ENCODE data around the gene SPIRE2.
"Not testable (repeated sequence)": the region's sequence is repeated elsewhere in the genome, so short reads cannot be mapped to it uniquely, and the experiment has no call there.

Gene SPIRE2

DNA sequence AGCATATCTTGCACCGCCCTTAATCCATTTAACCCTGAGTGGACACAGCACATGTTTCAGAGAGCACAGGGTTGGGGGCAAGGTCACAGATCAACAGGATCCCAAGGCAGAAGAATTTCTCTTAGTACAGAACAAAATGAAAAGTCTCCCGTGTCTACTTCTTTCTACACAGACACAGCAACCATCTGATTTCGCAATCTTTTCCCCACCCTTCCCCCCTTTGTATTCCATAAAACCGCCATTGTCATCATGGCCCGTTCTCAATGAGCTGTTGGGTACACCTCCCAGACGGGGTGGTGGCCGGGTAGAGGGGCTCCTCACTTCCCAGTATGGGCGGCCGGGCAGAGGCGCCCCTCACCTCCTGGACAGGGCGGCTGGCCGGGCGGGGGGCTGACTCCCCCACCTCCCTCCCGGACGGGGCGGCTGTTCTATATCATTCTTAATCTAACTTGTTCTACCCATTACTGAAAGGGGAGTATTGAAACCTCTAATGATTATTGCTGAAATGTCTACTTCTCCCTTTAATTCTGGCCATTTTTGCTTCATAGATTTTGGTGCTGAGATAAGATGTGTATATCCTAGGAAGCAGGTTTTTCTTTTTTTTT is 21.6 kb upstream of the SPIRE2 start:
- DNase-seq (ENCODE audit: low read depth in 4 of 4, low spot score in 1 of 4): not testable (repeated sequence)

DNA sequence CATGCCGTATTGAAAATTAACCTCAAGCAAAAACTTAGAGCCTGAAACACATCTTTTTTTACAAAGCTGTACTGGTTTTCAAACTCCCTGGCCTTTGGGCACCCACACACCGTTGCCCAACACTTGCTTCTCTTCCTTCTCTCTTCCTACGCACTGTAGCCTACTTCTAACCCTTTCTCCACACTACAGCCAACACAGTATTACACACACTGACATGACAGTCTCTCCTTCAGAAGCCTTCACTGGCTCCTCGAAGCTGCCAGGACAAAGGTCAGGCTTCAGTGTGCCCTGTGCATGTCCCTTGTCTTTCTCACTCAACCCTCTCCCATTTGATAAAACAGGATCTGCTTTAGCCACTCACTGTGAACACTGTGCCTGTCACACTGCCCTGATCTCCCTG is 19.8 kb upstream of the SPIRE2 start:
- no peak for DNase-seq (ENCODE audit: low read depth in 4 of 4, low spot score in 1 of 4)

DNA sequence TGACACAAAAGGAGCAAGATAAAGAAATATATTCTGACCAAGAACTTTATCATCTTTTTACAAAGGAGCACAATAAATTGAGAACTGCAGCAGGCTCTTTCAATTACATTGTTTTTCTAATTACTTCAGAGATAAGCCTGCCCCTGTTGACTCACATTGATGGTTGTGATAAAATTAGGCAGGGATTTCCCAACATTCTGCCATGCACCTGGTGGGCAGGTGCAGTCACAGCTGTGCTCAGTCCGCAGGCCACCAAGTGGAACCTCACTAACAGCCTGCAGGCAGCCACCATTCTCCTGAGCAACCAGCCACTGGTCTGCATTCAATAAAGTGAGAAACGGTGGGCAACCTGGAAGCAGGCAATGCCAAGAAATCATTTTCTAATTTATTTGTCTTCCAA is 17.0 kb upstream of the SPIRE2 start:
- DNase-seq (ENCODE audit: low read depth in 4 of 4, low spot score in 1 of 4): no peak

DNA sequence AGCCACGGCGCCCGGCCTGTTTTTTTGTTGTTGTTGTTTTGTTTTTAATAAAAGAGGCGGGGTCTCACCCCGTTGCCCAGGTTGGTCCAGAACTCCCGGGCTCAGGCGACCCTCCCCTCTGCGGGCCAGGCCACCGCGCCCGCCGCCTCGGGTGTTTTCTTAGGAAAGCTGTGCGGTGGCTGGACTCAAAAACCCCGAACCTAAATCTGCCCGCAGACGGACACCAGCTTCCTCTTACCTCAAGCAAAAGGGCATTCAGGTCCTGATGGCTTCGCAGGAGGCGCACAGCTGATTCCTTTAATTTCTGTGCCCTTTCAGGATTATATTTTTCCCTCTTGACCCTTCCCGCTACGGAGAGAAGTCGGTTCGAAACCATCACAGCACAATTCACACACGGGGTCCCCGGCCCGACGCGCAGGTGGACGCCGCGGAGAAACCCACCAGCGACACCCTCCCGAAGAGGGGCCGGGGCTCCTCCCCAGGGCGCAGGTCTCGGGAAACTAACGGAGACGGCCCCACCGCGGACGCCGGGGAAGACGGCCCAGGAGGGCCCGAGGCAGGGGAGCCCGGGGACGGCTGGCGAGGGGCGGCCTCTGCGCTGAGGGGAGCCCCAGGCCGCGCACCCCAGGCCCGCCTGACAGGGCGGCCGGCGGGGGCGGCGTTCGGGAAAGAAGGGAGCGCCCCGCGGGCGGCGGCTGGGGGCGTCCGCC is 12.5 kb upstream of the SPIRE2 start:
- peak in 1 of 4 experiments; percentile 4 for DNase-seq (ENCODE audit: low read depth in 4 of 4, low spot score in 1 of 4)

DNA sequence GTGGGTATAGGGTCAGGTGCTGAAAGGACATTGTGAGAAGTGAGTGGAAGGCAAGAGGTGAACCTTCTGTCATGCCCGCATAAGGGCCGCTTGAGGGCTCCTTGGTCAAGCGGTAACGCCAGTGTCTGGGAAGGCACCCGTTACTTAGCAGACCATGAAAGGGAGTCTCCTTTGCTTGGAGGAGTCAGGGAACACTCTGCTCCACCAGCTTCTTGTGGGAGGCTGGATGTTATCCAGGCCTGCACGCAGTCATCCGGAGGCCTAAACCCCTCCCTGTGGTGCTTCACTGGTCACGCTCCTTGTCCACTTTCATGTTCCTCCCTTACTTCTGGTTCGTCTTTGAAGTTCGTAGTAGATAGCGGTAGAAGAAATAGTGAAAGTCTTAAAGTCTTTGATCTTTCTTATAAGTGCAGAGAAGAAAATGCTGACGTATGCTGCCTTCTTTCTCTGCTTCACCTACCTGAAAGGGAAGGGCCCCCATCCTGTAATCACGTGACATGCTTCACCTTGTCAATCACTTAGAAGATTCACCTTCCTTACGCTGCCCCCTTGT is 9.3 kb upstream of the SPIRE2 start:
- DNase-seq (ENCODE audit: low read depth in 4 of 4, low spot score in 1 of 4): not testable (repeated sequence)

DNA sequence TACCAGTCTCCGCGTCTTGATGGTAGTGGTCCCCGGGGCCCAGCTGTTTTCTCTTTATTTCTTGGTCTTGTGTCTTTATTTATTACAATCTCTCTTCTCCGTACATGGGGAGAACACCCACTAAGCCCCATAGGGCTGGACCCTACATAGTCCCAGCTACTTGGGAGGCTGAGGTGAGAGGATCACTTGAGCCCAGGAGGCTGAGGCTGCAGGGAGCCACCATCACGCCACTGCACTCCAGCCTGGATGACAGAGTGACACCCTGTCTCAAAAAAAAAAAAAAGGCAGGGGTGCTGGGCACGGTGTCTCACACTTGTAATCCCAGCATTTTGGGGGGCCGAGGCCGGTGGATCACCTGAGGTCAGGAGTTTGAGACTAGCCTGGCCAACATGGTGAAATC is 8.8 kb upstream of the SPIRE2 start:
- DNase-seq (ENCODE audit: low read depth in 4 of 4, low spot score in 1 of 4): not testable (repeated sequence)

DNA sequence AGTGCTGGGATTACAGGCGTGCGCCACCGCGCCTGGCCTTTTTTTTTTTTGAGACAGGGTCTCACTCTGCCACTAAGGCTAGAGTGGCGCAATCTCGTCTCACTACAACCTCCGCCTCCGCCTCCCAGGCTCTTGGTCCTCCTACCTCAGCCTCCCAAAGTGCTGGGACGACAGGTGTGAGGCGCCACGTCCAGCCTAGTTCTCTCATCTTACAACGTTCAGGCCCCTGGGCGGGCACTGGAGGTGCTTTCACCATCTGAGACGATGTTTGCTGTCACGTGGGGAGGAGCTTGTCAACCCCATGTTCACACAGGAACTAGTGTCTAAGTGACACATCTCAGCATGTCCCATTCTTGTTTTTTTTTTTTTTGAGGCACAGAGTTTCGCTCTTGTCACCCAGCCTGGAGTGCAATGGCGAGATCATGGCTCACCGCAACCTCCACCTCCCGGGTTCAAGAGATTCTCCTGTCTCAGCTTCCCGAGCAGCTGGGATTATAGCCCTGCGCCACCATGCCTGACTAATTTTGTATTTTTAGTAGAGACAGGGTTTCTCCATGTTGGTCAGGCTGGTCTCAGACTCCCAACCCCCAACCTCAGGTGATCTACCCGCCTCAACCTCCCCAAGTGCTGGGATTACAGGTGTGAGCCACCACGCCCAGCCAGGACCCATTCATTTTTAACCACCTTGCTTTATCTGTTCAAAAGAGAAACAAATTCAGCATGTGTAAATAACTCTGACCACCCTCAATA is 6.7 kb upstream of the SPIRE2 start:
- DNase-seq (ENCODE audit: low read depth in 4 of 4, low spot score in 1 of 4): no peak

DNA sequence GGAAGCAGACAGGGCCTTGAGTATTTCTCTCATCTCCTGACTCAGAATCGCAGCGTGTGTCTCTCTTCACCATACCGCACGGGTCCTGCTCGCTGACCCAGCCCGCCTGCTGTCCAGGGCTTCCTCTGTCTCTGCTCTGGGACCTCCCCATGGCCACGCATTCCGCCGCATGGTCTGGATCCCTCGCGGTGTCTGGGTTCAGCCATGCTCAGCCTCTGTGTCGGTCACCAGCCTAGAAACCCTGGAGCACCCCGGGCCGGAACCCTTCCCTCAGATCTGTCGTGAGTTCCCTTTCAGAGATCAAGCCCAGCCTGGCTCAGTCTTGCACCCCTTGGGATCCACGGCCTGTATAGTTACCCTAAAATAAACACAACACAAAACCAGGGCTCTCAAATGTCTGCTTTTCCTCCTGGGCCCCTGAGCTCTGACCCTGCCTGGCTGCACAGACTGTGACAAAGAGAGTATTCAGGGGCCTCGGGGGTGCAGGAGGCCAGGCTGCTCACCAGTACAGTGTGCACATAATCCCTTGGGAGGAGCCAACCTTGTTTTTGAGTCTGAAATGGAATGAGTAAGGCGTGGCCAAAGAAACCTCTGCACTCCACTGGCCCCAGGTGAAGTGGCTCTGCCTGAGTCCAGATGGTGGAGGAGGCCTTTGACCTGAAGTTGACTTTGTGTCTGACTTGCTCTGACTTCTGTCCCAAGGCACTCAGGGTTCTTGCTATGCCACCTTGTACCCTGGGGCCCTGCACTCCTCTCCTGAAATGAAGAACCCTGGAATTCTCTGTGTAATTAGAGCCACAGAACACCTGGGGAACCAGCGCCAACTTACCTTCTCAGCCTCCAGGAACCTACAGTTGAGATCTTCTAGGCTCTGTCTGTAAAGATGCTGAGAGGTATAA is 5.8 kb upstream of the SPIRE2 start:
- no peak for DNase-seq (ENCODE audit: low read depth in 4 of 4, low spot score in 1 of 4)

DNA sequence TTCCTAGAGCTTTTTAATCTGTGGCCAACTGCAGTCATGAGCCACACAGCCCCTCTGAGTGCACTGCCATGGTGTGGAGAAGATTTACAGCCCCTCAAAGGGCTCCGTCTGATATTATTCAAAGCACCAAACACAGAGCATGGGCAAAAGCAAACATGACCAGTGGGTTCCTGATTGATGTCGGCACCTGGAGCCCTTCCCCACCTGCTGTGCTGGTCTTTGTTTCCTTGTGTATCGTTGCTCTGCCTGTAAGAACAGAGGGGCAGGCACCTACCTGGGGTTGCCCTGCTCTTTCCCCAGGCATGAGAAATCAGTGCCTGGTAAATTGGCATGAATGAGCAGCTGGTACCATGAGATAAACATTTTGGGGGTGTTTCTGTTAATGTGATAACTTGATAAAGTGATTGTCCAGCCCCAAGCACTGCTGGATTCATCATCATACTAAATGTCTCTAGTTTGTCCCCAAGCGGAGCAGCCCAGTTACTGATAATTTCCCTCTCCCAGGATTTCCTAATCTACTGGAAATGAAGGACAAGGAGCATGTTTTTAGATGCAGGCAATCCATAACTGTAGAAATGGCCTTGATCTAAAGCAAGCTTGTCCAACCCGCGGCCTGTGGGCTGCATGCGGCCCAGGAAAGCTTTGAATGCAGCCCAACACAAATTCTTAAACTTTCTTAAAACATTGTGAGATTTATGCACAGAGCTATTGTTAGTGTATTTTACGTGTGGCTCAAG is 5.0 kb upstream of the SPIRE2 start:
- no peak for DNase-seq (ENCODE audit: low read depth in 4 of 4, low spot score in 1 of 4)

DNA sequence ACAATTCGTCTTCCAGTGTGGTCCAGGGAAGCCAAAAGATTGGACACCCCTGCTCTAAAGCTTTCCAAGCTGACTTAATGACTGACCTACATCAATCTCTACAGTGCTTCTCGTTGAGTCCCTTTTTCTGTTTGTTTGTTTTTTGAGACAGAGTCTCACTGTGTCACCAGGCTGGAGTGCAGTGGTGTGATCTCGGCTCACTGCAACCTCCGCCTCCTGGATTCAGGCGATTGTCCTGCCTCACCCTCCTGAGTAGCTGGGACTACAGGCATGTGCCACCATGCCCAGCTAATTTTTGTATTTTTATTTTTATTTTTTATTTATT is 4.5 kb upstream of the SPIRE2 start:
- DNase-seq (ENCODE audit: low read depth in 4 of 4, low spot score in 1 of 4): not testable (repeated sequence)

DNA sequence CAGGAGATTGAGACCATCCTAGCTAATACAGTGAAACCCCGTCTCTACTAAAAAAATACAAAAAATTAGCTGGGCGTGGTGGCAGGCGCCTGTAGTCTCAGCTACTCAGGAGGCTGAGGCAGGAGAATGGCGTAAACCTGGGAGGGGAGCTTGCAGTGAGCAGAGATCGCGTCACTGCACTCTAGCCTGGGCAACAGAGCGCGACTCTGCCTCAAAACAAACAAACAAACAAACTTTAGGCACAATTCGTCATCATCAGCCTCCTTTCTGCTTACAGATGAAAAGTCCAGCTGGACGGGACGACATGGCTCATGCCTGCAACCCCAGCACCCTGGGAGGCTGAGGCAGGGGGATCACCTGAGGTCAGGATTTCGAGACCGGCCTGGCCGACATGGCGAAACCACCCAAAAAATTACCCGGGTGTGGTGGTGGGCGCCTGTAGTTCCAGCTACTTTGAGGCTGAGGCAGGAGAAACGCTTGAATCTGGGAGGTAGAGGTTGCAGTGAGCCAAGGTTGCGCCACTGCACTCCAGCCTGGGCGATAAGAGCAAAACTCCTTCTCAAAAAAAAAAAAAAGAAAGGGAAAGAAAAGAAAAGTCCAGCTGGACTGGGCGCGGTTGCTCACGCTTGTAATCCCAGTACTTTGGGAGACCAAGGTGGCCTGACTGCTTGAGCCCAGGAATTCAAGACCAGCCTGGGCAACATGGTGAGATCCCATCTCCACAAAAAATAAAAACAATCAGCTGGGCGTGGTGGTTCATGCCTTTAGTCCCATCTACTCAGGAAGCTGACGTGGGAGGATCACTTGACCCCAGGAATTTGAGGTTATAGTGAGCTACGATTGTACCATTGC is 1.5 kb upstream of the SPIRE2 start:
- DNase-seq (ENCODE audit: low read depth in 4 of 4, low spot score in 1 of 4): no peak

DNA sequence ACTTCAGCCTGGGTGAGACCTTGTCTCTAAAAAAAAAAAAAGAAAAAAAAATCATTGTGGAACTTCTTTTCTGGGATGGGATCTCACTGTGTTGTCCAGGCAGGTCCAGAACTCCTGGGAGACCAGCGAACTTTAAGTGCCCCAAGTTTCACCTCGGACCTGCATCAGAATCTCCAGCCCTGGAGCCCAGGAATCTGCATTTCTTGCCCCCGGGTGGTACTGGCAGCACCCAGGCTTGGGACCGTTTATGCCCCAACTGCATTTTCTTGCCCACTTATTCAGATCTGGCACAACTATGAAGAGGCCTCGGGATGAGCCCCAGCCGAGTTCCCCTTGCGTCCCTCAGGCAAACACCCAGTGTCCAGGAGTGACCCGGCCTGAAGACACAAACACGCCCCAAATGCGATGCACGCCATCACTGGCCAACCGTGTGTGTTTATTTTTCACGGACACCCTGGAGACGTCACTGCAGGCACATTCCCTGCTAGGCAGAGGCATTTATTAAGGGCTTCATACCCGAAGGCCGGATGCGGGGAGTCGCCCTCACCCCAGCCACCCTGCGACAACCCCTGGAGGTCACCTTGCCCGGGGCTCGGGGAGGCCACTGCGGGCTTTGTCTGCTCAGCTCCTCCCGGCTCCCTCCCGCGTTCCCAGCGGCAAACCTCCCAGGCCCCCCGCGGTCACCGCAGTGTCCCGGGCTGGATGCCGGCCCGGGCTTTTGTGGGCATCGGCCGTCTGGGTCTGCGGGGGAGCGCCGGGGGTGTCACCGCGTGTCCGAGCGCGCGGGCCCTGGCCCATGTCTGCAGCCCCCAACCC is 684 bp upstream of the SPIRE2 start:
- no peak for DNase-seq (ENCODE audit: low read depth in 4 of 4, low spot score in 1 of 4)

DNA sequence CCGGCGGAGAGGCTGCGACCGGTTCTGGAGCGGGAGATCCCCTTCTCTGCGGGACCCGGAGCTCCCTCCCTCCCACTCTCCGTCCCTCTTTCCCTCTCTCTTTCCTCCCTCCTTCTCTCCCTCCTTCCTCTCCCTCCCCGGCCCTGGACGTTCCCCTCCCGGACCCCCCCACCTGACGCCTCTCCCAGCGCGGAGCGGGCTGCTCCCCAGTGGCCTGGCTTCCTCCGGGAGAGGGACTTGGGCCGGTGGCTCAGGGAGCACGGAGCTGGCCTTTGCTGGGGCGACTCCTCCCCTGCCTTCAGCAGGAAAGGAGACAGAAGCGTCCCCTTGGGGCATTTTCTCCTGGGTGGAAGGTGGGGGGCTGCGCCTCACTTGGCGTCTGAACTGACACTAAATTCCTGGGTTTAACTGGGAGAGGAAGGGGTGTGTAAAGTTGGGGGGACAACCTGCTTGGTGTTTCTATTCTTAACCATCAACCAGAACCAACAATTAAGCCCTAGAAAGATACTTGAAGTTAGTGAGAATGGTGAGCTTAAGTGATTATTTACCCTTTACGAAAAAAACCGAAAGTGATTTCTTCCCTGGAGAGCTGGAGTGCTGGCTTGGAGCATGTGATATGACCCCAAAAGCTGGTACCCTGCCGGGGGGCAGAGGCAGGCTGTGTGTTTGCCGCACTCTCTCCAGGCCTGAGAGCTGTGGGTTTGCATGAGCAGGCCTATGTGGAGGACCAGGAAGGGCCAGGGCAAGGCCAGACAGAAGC is 775 bp downstream of the SPIRE2 start:
- DNase-seq (ENCODE audit: low read depth in 4 of 4, low spot score in 1 of 4): no peak

DNA sequence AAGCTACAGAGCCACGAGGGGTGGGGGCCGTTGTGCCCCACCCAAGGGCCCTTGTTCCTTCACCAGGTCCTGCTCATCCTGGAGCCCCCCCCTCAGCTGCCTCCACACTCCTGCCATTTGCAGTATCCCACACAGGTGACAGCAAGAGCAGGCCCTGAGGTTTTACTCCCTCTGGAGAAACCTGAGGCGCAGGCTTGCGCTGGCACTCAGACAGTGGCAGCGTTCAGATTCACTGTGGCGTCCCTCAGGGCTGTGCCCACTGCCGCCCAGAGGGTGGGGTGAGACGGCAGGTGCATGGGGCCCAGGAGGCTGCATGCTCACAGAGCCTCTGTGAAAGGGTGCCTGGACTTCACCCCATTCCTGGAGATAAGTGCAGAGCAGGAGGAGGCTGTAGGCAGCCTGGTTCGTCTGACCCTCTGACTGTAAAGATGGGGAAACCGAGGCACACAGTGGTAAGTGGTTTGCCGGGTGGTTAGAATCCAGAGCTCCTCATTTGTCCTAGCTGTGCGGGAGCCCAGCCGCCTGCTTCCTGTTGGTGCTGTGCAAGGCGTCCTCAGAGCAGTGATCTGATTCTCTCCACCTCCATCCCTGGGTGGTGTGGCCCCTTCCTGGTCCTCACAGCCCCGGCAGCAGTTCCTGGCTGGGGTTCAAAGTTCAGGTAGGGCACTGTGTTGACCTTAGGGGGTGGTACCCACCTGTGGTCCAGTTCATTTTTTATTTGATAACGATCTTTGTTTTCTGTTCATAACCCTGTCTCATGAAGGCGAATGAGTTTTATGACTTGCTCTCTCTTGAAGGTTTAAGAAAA is 1.6 kb downstream of the SPIRE2 start:
- no peak for DNase-seq (ENCODE audit: low read depth in 4 of 4, low spot score in 1 of 4)

DNA sequence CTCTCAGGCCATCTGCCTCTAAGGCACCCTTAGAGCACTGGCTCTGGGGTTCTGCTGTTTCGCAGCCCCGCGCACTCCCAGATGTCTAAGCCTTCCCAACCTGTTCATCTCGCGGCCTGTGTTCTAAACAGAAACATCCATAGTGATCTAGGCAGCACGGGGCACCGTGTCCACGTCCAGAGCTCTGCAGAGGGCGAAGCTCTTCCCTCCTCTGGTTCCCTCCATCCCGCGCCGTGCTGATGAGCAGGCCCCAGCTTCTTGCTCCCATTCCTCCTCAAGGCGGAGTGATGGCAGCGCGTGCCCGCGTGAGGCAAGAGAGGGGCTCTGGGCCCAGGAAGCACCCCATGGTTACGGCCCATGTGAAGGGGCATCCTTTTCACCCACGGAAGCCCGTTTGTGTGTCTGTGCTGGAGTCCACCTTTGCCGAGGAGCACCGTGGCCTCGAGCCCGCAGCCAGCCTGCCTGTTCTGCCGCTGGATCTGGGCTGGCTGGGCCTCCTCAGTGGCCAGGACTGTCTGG is 3.6 kb downstream of the SPIRE2 start:
- no peak for DNase-seq (ENCODE audit: low read depth in 4 of 4, low spot score in 1 of 4)

DNA sequence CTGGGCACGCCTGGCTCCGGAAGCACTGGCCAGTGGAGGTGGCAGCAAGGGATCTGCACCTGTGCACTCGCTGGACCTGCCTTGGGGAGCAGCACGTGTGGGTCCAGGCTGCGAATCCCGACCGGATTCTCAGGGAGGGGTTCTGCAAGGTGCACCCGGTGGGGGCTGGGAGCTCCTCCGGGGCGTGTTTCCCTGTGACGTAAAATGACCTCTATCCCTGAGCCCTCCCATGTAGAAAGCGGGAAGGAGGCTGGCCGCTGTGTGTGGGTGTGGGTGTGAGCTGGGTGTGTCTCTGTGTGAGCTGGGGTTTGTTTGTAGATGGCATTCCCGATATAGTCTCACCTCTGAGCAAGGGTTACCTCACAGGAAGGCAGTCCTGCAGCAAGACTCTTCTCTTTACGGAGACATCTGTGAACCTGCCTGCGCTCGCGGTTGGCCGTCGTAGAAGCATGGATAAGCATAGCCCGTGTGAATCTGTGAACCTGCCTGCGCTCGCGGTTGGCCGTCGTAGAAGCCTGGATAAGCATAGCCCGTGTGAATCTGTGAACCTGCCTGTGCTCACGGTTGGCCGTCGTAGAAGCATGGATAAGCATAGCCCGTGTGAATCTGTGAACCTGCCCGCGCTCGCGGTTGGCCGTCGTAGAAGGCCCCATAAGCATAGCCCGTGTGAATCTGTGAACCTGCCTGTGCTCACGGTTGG is 5.5 kb downstream of the SPIRE2 start:
- not testable (repeated sequence) for DNase-seq (ENCODE audit: low read depth in 4 of 4, low spot score in 1 of 4)

Measured in stimulated activated CD4-positive, alpha-beta T cell treated with anti-CD3 and anti-CD28 coated beads, Interleukin-1b, Interleukin-23, amount 100 ng/mL, for 24 hours (primary cell).